ENCODE data around the gene FAM114A2.

DNA sequence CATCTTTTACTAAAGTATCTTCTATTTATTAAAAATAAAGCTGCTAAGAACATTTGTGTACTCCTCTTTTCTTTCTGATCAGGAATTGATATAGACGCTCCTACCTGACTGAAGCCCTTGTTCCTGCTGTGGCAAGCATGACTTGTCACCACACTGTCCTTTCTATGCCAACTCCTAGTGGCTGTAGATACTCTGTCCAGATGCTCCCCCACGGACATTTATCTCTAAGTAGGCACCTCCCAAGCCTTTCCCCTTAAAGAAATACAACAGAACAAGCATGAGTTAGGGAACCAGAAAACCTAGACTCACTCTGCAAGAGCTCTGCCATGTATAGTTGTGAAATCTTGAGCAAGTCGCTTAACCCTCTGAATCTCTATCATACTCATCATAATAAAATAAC lies 53.2 kb downstream of the FAM114A2 start:
- TF ChIP-seq CTCF (IDR thresholded peaks at IDR 0.05) (no peak), POLR2A (IDR thresholded peaks at IDR 0.05) (no peak)
